ENCODE results near the gene NT5DC1.

The NT5DC1 gene

GRCh38 chr6:116180375-116180774 lies 79.7 kb downstream of the NT5DC1 start:
- H3K4me1 ChIP-seq (ENCODE audit: low read length), result no peaks in the 10 kb centered on the region
- no peaks in the 10 kb centered on the region for H3K36me3 ChIP-seq (replicated peaks; ENCODE audit: insufficient read depth, low read length)
- H3K27ac ChIP-seq (ENCODE audit: low read length), result no peak overlapping the region
- H3K79me2 ChIP-seq (ENCODE audit: low read length), result no peaks in the 10 kb centered on the region
- H2AFZ ChIP-seq (ENCODE audit: low read length), result no peak overlapping the region
- H3F3A ChIP-seq (ENCODE audit: insufficient read depth, low read length), result no peaks in the 10 kb centered on the region
- no peaks in the 10 kb centered on the region for H3K27me3 ChIP-seq (replicated peaks; ENCODE audit: insufficient read depth, low read length)
- DNase-seq, result no peak
- no peak for TF ChIP-seq EZH2 (optimal IDR thresholded peaks at IDR 0.05; ENCODE audit: low read depth, low read length)
- TF ChIP-seq CTCF (IDR thresholded peaks at IDR 0.05; ENCODE audit: low read length), result no peak
- no peak for TF ChIP-seq EZH2phosphoT487 (IDR thresholded peaks at IDR 0.05; ENCODE audit: low read length)
- no peak overlapping the region for H3K4me2 ChIP-seq (ENCODE audit: low read depth, low read length)
- H3K4me3 ChIP-seq (ENCODE audit: low read length), result no peak overlapping the region
- H3K9me3 ChIP-seq (replicated peaks; ENCODE audit: insufficient read depth, low read length), result no peaks in the 10 kb centered on the region
- H3K9me2 ChIP-seq (replicated peaks; ENCODE audit: insufficient read depth, low read length), result no peaks in the 10 kb centered on the region
- no peaks in the 10 kb centered on the region for H4K20me1 ChIP-seq (ENCODE audit: insufficient read depth, low read length)
- H3K9ac ChIP-seq (ENCODE audit: low read length), result no peak overlapping the region

DNA sequence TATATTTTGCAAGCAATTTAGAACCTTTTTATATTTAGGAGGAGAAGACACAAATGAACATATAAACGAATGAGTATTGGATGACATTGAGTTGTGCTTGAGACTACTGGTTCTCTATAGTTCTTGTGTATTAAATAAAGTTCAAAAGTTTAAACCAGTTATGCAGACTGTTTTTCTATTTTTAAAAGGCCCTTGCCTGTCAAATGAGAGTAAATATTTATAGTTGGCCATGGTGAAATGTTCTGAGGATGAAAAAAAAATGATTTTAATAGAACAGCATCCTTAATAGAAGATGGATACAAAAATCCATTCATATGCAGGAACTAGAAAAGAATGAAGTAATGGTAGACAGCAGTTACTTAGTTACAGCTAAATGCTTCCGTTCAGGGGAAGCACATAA lies 88.8 kb downstream of the NT5DC1 start:
- Histone ChIP-seq H3K79me2 (ENCODE audit: low read length) (no peaks in the 10 kb centered on the region), H3K4me2 (ENCODE audit: low read depth, low read length) (no peak overlapping the region), H3K9ac (ENCODE audit: low read length) (no peak overlapping the region), H3K27me3 (replicated peaks; ENCODE audit: insufficient read depth, low read length) (no peaks in the 10 kb centered on the region), H3F3A (ENCODE audit: insufficient read depth, low read length) (no peaks in the 10 kb centered on the region), H2AFZ (ENCODE audit: low read length) (no peak overlapping the region), H3K36me3 (replicated peaks; ENCODE audit: insufficient read depth, low read length) (no peaks in the 10 kb centered on the region), H3K4me1 (ENCODE audit: low read length) (no peaks in the 10 kb centered on the region), H3K4me3 (ENCODE audit: low read length) (no peak overlapping the region), H3K9me3 (replicated peaks; ENCODE audit: insufficient read depth, low read length) (no peaks in the 10 kb centered on the region), H4K20me1 (ENCODE audit: insufficient read depth, low read length) (no peaks in the 10 kb centered on the region; the same call in 1 of the 2 replicates), H3K9me2 (replicated peaks; ENCODE audit: insufficient read depth, low read length) (no peaks in the 10 kb centered on the region), H3K27ac (ENCODE audit: low read length) (no peak overlapping the region)
- no peak for TF ChIP-seq EZH2 (optimal IDR thresholded peaks at IDR 0.05; ENCODE audit: low read depth, low read length)
- no peak for TF ChIP-seq EZH2phosphoT487 (IDR thresholded peaks at IDR 0.05; ENCODE audit: low read length)
- DNase-seq, result no peak

DNA sequence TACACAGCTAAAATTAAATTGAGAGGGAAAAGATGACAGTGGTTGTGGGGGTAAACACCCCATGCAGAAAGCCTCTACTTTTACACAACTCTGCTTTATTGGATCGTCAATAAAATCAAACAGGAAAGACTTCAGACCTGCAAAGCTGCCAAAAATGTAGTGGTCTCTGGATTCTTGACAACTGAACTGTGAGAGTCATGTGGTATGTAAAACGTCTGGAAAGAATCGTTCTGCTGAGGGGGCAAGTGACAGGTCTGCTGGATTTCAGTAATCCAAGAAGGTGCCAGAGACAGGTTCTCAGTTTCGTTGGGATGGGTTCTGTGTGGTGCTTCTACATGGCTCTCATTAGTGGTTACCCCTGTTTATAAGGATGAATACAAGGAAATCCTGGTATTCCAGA lies 89.9 kb downstream of the NT5DC1 start:
- Histone ChIP-seq H3K4me1 (ENCODE audit: low read length) (no peaks in the 10 kb centered on the region), H2AFZ (ENCODE audit: low read length) (no peak overlapping the region), H3K9ac (ENCODE audit: low read length) (no peak overlapping the region), H3K79me2 (ENCODE audit: low read length) (no peaks in the 10 kb centered on the region), H3K9me2 (replicated peaks; ENCODE audit: insufficient read depth, low read length) (no peaks in the 10 kb centered on the region), H3K36me3 (replicated peaks; ENCODE audit: insufficient read depth, low read length) (no peaks in the 10 kb centered on the region), H3K27ac (ENCODE audit: low read length) (no peak overlapping the region), H3K27me3 (replicated peaks; ENCODE audit: insufficient read depth, low read length) (no peaks in the 10 kb centered on the region), H4K20me1 (ENCODE audit: insufficient read depth, low read length) (no peaks in the 10 kb centered on the region; the same call in 1 of the 2 replicates), H3K4me3 (ENCODE audit: low read length) (no peak overlapping the region), H3F3A (ENCODE audit: insufficient read depth, low read length) (no peaks in the 10 kb centered on the region), H3K4me2 (ENCODE audit: low read depth, low read length) (no peak overlapping the region), H3K9me3 (replicated peaks; ENCODE audit: insufficient read depth, low read length) (no peaks in the 10 kb centered on the region)
- TF ChIP-seq EZH2phosphoT487 (IDR thresholded peaks at IDR 0.05; ENCODE audit: low read length) (no peak), EZH2 (optimal IDR thresholded peaks at IDR 0.05; ENCODE audit: low read depth, low read length) (no peak), CTCF (IDR thresholded peaks at IDR 0.05; ENCODE audit: low read length) (no peak)
- no peak for DNase-seq

DNA sequence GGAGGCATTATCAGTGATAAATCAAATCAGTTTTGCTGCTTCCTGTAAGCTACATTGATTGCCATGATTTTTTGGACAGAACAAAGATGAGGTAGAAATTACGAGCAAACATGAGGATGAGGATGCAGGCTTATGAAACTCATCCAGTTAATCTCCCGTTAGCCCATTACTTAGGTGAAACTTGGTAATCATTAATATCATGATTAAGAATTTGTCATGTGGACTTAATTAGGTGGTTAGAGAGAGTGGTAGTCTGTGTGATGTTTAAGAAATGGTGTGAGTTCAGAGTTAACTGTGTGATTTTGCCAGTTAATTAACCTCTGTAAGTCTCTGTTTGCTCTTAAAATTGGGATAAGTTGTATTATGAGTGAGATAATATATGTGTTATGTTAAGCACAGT lies 91.2 kb downstream of the NT5DC1 start:
- Histone ChIP-seq H3K9me2 (replicated peaks; ENCODE audit: insufficient read depth, low read length) (no peaks in the 10 kb centered on the region), H3K9me3 (replicated peaks; ENCODE audit: insufficient read depth, low read length) (no peaks in the 10 kb centered on the region), H3K9ac (ENCODE audit: low read length) (no peak overlapping the region), H3K4me2 (ENCODE audit: low read depth, low read length) (no peak overlapping the region), H3K27ac (ENCODE audit: low read length) (no peak overlapping the region), H2AFZ (ENCODE audit: low read length) (no peak overlapping the region), H3K4me3 (ENCODE audit: low read length) (no peak overlapping the region), H3F3A (ENCODE audit: insufficient read depth, low read length) (no peaks in the 10 kb centered on the region), H3K4me1 (ENCODE audit: low read length) (no peaks in the 10 kb centered on the region), H3K79me2 (ENCODE audit: low read length) (no peaks in the 10 kb centered on the region), H3K27me3 (replicated peaks; ENCODE audit: insufficient read depth, low read length) (no peaks in the 10 kb centered on the region), H3K36me3 (replicated peaks; ENCODE audit: insufficient read depth, low read length) (no peaks in the 10 kb centered on the region), H4K20me1 (ENCODE audit: insufficient read depth, low read length) (no peaks in the 10 kb centered on the region; the same call in 1 of the 2 replicates)
- TF ChIP-seq EZH2 (optimal IDR thresholded peaks at IDR 0.05; ENCODE audit: low read depth, low read length) (no peak), EZH2phosphoT487 (IDR thresholded peaks at IDR 0.05; ENCODE audit: low read length) (no peak), CTCF (IDR thresholded peaks at IDR 0.05; ENCODE audit: low read length) (no peak)
- no peak for DNase-seq
